ENCODE results near the gene SMARCE1.
"Not testable (repeated sequence)": the region's sequence is repeated elsewhere in the genome, so short reads cannot be mapped to it uniquely, and the experiment has no call there.

Gene SMARCE1

DNA sequence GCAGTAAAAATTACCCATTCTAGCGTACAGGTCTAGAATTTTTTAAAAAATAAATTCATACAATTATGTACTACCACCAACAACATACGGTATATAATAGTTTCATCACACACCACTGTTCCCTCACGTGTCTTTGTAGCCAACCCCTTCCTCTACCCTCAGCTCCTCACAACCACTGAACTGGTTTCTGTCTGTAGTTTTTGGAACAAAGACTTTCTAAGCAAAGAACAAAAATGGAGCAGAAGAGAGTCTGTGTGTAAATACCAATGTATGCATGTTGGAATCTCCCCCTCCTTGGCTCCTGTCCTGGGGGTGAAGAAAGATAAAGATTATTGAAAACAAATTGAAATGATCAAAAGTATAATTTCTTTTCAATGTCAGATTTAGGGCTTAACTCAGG lies 50.5 kb downstream of the SMARCE1 start:
- DNase-seq (ENCODE audit: low spot score) = no peak
- TF ChIP-seq, protein P1, sequence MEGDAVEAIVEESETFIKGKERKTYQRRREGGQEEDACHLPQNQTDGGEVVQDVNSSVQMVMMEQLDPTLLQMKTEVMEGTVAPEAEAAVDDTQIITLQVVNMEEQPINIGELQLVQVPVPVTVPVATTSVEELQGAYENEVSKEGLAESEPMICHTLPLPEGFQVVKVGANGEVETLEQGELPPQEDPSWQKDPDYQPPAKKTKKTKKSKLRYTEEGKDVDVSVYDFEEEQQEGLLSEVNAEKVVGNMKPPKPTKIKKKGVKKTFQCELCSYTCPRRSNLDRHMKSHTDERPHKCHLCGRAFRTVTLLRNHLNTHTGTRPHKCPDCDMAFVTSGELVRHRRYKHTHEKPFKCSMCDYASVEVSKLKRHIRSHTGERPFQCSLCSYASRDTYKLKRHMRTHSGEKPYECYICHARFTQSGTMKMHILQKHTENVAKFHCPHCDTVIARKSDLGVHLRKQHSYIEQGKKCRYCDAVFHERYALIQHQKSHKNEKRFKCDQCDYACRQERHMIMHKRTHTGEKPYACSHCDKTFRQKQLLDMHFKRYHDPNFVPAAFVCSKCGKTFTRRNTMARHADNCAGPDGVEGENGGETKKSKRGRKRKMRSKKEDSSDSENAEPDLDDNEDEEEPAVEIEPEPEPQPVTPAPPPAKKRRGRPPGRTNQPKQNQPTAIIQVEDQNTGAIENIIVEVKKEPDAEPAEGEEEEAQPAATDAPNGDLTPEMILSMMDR (IDR thresholded peaks at IDR 0.05; ENCODE audit: extremely low read depth, missing control alignments) = no peak

- no peak for DNase-seq (ENCODE audit: low spot score)
- TF ChIP-seq, protein P1 (IDR thresholded peaks at IDR 0.05; ENCODE audit: extremely low read depth, missing control alignments) = no peak
Measured at GRCh38 chr17:40596261-40596919, 51.2 kb downstream of the SMARCE1 start.

DNA sequence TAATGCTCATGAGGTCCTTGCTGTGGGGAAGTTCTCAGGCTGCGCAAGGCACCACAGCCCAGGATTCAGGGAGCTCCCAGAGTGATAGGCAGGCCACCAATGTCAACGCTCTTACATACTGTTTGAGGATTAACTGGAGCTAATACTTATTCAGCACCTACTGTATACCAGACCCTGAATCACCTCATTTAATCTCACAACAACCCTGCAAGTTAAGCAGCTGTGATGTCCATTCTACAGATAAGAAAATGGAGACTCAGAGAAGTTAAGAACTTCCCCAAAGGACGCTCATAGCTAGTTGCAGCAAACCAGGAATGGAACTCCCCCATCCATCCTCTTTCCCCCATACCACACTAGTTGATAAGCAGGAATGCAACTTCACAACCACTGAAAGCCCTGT lies 56.9 kb downstream of the SMARCE1 start:
- no peak for DNase-seq (ENCODE audit: low spot score)
- TF ChIP-seq, protein P1 (IDR thresholded peaks at IDR 0.05; ENCODE audit: extremely low read depth, missing control alignments) = no peak

DNA sequence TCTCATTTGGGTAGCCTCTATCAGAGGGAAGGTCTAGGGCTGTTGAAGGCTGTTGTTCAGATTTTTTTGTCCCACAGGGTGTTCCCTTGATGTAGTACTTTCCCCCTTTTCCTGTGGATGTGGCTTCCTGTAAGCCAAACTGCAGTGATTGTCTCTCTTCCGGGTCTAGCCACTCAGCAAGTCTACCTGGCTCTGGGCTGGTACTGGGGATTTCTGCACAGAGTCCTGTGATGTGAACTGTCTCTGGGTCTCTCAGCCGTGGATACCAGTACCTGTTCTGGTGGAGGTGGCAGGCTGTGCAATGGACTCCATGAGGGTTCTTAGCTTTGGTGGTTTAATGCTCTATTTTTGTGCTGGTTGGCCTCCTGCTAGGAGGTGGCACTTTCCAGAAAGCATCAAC lies 59.1 kb downstream of the SMARCE1 start:
- DNase-seq (ENCODE audit: low spot score) = no peak
- TF ChIP-seq, protein P1 (IDR thresholded peaks at IDR 0.05; ENCODE audit: extremely low read depth, missing control alignments) = no peak

GRCh38 chr17:40586264-40586663 lies 61.4 kb downstream of the SMARCE1 start:
- DNase-seq (ENCODE audit: low spot score) = not testable (repeated sequence)

DNA sequence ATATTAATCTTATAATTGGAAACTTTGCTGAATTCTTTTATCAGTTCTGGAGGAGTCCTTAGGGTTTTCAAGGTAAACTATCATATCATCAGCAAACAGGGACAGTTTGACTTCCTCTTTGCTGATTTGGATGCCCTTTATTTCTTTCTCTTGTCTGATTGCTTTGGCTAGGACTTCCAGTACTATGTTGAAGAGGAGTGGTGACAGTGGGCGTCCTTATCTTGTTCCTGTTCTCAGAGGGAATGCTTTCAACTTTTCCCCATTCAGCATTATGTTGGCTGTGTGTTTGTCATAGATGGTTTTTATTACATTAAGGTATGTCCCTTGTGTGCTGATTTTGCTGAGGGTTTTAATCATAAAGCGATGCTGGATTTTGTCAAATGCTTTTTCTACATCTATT lies 62.7 kb downstream of the SMARCE1 start:
- DNase-seq (ENCODE audit: low spot score) = not testable (repeated sequence)

DNA sequence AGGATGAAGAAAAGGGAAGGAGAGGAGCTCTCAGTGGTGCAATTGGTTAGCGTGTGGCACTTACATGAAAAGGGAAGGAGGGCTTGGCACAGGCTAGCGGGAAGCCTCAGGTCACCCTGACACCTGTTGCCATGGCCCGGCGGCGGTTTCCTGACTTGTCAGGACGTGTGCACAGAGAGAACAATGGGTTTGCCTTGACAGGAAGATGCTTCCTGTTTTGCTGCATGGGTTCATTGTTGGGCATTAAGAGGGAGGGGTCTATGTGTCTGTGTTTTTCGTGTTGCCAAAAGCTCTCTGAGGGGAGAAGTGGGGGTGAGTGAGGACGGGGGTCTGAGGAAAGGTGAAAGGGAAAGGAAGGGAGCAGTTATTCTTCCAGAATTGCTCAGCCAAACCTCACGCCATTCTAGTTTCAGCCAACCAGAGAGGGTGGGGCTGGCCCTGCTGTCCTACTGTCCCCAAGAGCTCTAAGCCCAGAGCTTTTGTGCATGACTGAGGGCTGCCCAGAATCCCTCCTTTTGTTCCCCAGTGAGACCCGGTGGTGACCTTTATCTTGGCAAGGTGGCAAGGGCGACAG lies 65.2 kb downstream of the SMARCE1 start:
- peak; percentile 56 for DNase-seq (ENCODE audit: low spot score)
- TF ChIP-seq, protein P1 (IDR thresholded peaks at IDR 0.05; ENCODE audit: extremely low read depth, missing control alignments) = no peak

DNA sequence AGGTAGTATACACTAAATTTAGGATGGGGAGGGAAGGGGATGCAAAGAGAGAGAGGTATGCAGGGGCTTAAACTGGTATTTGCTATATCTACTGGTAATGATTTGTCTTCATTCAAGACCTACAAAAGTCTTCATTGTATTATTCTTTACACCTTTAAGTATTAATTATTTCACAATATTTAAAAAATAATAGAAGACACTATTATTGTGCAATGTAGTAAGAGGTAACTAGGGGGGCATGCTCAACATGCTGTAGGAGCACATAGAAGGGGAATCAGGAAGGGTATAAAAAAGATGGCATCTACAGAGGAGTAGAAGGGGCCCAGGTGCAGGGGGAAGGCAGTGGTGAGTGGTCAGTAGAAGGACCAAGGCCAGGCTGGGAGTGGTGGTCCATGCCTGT lies 67.5 kb downstream of the SMARCE1 start:
- TF ChIP-seq, protein P1 (IDR thresholded peaks at IDR 0.05; ENCODE audit: extremely low read depth, missing control alignments) = no peak
- no peak for DNase-seq (ENCODE audit: low spot score)
